Tibial artery (tissue), 4 donors: ENCODE data around the gene LYST.

Source experiments
- DNase-seq, 2 donors: peaks; one replicate each; pipeline ENCODE4 v3.0.0-alpha.2; 2019
- H3K27ac ChIP-seq, 2 donors: fragments of 200-600 bp; sonication (generic) in 1 of 2; 1 replicate in 1 of 2; 2 replicates in 1 of 2; pipeline ENCODE4 v1.5.1; 2018 to 2019; ENCODE audit warnings: mild to moderate bottlenecking in 1 of 2
- H3K27me3 ChIP-seq, 2 donors: fragments of 200-600 bp; sonication (generic) in 1 of 2; one replicate each; pipeline versions ENCODE4 v1.5.1 to v1.6.0; 2016 to 2019
- H3K36me3 ChIP-seq, 3 donors: fragments of 200-600 bp; sonication (generic) in 2 of 3; one replicate each; pipeline ENCODE4 v1.5.1; 2016 to 2019; ENCODE audit warnings: mild to moderate bottlenecking in 2 of 3
- H3K4me1 ChIP-seq, 4 donors: fragments of 200-600 bp; sonication (generic) in 2 of 4; 1 replicate in 3 of 4; 2 replicates in 1 of 4; pipeline ENCODE4 v1.5.1; 2016 to 2019
- H3K4me3 ChIP-seq, 2 donors: fragments of 200-600 bp; sonication (generic) in 1 of 2; 1 replicate in 1 of 2; 2 replicates in 1 of 2; pipeline ENCODE4 v1.5.1; 2018 to 2019; ENCODE audit warnings: mild to moderate bottlenecking in 2 of 2
- H3K9me3 ChIP-seq, 3 donors: fragments of 200-600 bp; sonication (generic) in 1 of 3; one replicate each; pipeline ENCODE4 v1.5.1; 2016 to 2019
- CTCF ChIP-seq, 2 experiments: fragments of 200-600 bp in 1 of 2; fragments of 450-650 bp in 1 of 2; IDR thresholded peaks; one replicate each; pipeline ENCODE4 v1.5.1; 2017 to 2019; ENCODE audit warnings: antibody characterized with exemption in 2 of 2, mild to moderate bottlenecking in 1 of 2, moderate library complexity in 1 of 2
- intact Hi-C: fragments of 100-400 bp; cut with DNase I; formaldehyde crosslinking; loops from one replicate; pipeline ENCODE4 v1.15.0; 2023; ENCODE audit warnings: low total_unique reads

The LYST gene

DNA sequence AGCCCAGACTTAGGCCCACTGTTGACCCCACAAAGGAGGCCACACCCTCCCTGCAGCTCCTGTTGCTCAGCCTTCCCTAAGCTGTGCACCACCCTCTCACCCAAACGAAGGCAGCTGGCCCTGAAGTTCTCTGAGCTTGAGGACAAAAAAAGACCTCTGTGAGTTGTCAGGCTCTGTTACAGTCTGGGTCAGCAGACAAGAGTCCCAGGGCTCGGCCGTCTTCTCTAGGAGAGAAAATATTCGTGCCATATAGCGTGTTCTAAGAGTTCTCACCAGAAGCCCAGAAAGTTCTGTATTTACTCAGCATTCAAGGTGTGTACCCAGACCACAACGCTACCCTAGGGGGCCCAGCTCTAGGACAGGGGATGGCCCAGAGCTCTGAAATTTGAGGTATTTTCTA lies 25.5 kb upstream of the LYST start:
- Histone ChIP-seq H3K27ac (no peak overlapping the region), H3K4me3 (no peak overlapping the region), H3K9me3 (no peaks in the 10 kb centered on the region), H3K4me1 (no peaks in the 10 kb centered on the region), H3K36me3 (no peaks in the 10 kb centered on the region), H3K27me3 (no peaks in the 10 kb centered on the region)
- intact Hi-C loops = no loop called here
- DNase-seq = no peak
- TF ChIP-seq CTCF (IDR thresholded peaks at IDR 0.05) = no peak

GRCh38 chr1:235888119-235888643 lies 21.5 kb upstream of the LYST start:
- H3K9me3 ChIP-seq = no peaks in the 10 kb centered on the region
- intact Hi-C loops = no loop called here
- TF ChIP-seq CTCF (IDR thresholded peaks at IDR 0.05) = no peak
- no peak overlapping the region for H3K27ac ChIP-seq
- H3K27me3 ChIP-seq = no peaks in the 10 kb centered on the region
- H3K4me3 ChIP-seq = no peak overlapping the region
- H3K36me3 ChIP-seq = no peaks in the 10 kb centered on the region
- DNase-seq = no peak
- peaks cover 0 to 7% (median 5%) of the 10 kb centered on the region in 4 donors for H3K4me1 ChIP-seq

- intact Hi-C loops = no loop called here
- no peaks in the 10 kb centered on the region for H3K36me3 ChIP-seq
- DNase-seq = no peak
- peaks cover 0 to 12% (median 10%) of the 10 kb centered on the region in 4 donors for H3K4me1 ChIP-seq
- no peaks in the 10 kb centered on the region for H3K9me3 ChIP-seq
- no peaks in the 10 kb centered on the region for H3K27me3 ChIP-seq
- H3K27ac ChIP-seq = no peak overlapping the region
- H3K4me3 ChIP-seq = no peak overlapping the region
- TF ChIP-seq CTCF (IDR thresholded peaks at IDR 0.05) = no peak
Observed at GRCh38 chr1:235887676-235888075, 21.0 kb upstream of the LYST start.

GRCh38 chr1:235885655-235886262 lies 19.1 kb upstream of the LYST start:
- Histone ChIP-seq H3K9me3 (no peaks in the 10 kb centered on the region), H3K36me3 (no peaks in the 10 kb centered on the region), H3K4me1 (peaks cover 0 to 18% (median 13%) of the 10 kb centered on the region in 4 donors), H3K4me3 (no peak overlapping the region), H3K27ac (no peak overlapping the region), H3K27me3 (no peaks in the 10 kb centered on the region)
- no peak for TF ChIP-seq CTCF (IDR thresholded peaks at IDR 0.05)
- no peak for DNase-seq
- intact Hi-C loops = no loop called here

- Histone ChIP-seq H3K27ac (peak overlapping the region; percentile 63 to 66), H3K9me3 (no peaks in the 10 kb centered on the region), H3K36me3 (no peaks in the 10 kb centered on the region), H3K27me3 (no peaks in the 10 kb centered on the region), H3K4me3 (peak overlapping the region; percentile 21 to 35), H3K4me1 (peaks cover 0 to 18% (median 13%) of the 10 kb centered on the region in 4 donors)
- TF ChIP-seq CTCF (IDR thresholded peaks at IDR 0.05) = no peak
- intact Hi-C loops = no loop called here
- peak; percentile 95 to 96 for DNase-seq
Observed at GRCh38 chr1:235883261-235883927, 16.7 kb upstream of the LYST start.
